H9 (cell line): ENCODE results near the gene COASY. TPM values are rescaled to one million over a fixed set of nuclear protein-coding genes. Genes with fewer than 3 reads are reported as not detected.

ENCODE experiments used
- DNase-seq: peaks from one replicate; pipeline ENCODE4 v3.0.0-alpha.2; 2017
- H2AFZ ChIP-seq: one replicate; pipeline ENCODE4 v1.6.1; 2013; ENCODE audit warnings: mild to moderate bottlenecking, low read length, control low read depth, moderate library complexity
- H2AK5ac ChIP-seq: 2 replicates; pipeline ENCODE4 v1.6.1; 2013; ENCODE audit warnings: low read length, control low read depth, mixed read lengths; ENCODE audit not compliant: insufficient read length
- H2BK120ac ChIP-seq: one replicate; pipeline ENCODE4 v1.6.1; 2013; ENCODE audit warnings: low read depth, mild to moderate bottlenecking, low read length, control low read depth, inconsistent platforms; ENCODE audit not compliant: poor library complexity, severe bottlenecking
- H2BK12ac ChIP-seq: 2 replicates; pipeline ENCODE4 v1.6.1; 2013; ENCODE audit warnings: low read length, control low read depth, mixed read lengths, low read depth; ENCODE audit not compliant: insufficient read length
- H2BK15ac ChIP-seq: 2 replicates; pipeline ENCODE4 v1.6.1; 2013; ENCODE audit warnings: low read depth, low read length, control low read depth
- H2BK20ac ChIP-seq: one replicate; pipeline ENCODE4 v1.6.1; 2013; ENCODE audit warnings: low read depth, mild to moderate bottlenecking, low read length, control low read depth, inconsistent platforms; ENCODE audit not compliant: poor library complexity, severe bottlenecking
- H2BK5ac ChIP-seq: 2 replicates; pipeline ENCODE4 v1.6.1; 2013; ENCODE audit warnings: low read length, control low read depth, mixed read lengths; ENCODE audit not compliant: insufficient read length
- H3K14ac ChIP-seq: 2 replicates; pipeline ENCODE4 v1.6.1; 2013; ENCODE audit warnings: low read length, control low read depth; ENCODE audit not compliant: insufficient read depth
- H3K18ac ChIP-seq: 2 replicates; pipeline ENCODE4 v1.6.1; 2013; ENCODE audit warnings: low read depth, mild to moderate bottlenecking, mixed read lengths, low read length, control low read depth; ENCODE audit not compliant: insufficient read length
- H3K23ac ChIP-seq: 2 replicates; pipeline ENCODE4 v1.6.1; 2013; ENCODE audit warnings: low read length, control low read depth, mixed read lengths, low read depth; ENCODE audit not compliant: insufficient read length
- H3K23me2 ChIP-seq: 2 replicates; pipeline ENCODE4 v1.6.1; 2013; ENCODE audit warnings: low read depth, mild to moderate bottlenecking, mixed read lengths, low read length, control low read depth; ENCODE audit not compliant: insufficient read length, poor library complexity, severe bottlenecking
- H3K27ac ChIP-seq: 2 replicates; pipeline ENCODE4 v1.5.1; 2013; ENCODE audit warnings: low read length, control low read depth, mixed read lengths, low read depth; ENCODE audit not compliant: insufficient read length
- H3K27me3 ChIP-seq: 2 replicates; pipeline ENCODE4 v1.6.1; 2013; ENCODE audit warnings: low read length, control low read depth, inconsistent platforms; ENCODE audit not compliant: insufficient read depth
- H3K4ac ChIP-seq: 2 replicates; pipeline ENCODE4 v1.6.1; 2013; ENCODE audit warnings: low read depth, mild to moderate bottlenecking, control low read depth, inconsistent platforms, low read length, moderate library complexity
- H3K4me1 ChIP-seq: 2 replicates; pipeline ENCODE4 v1.6.1; 2013; ENCODE audit warnings: low read length, control low read depth, inconsistent platforms; ENCODE audit not compliant: insufficient read depth
- H3K4me2 ChIP-seq: 2 replicates; pipeline ENCODE4 v1.6.1; 2013; ENCODE audit warnings: low read length, control low read depth, mixed read lengths; ENCODE audit not compliant: insufficient read length, insufficient read depth
- H3K56ac ChIP-seq: 2 replicates; pipeline ENCODE4 v1.6.1; 2013; ENCODE audit warnings: low read depth, mild to moderate bottlenecking, mixed read lengths, low read length, control low read depth; ENCODE audit not compliant: insufficient read length
- H3K79me1 ChIP-seq: 2 replicates; pipeline ENCODE4 v1.6.1; 2013; ENCODE audit warnings: low read depth, mild to moderate bottlenecking, moderate library complexity, low read length, control low read depth, inconsistent platforms; ENCODE audit not compliant: insufficient read depth, poor library complexity, severe bottlenecking
- H3K79me2 ChIP-seq: 2 replicates; pipeline ENCODE4 v1.6.1; 2013; ENCODE audit warnings: low read length, control low read depth, inconsistent platforms; ENCODE audit not compliant: insufficient read depth
- H3K9ac ChIP-seq: 2 replicates; pipeline ENCODE4 v1.6.1; 2013; ENCODE audit warnings: low read length, control low read depth, mixed read lengths; ENCODE audit not compliant: insufficient read length; ENCODE audit errors: extremely low read depth
- H3K9me3 ChIP-seq: one replicate; pipeline ENCODE4 v1.6.1; 2013; ENCODE audit warnings: low read depth, low read length, inconsistent platforms; ENCODE audit not compliant: control insufficient read depth
- H3T11ph ChIP-seq: one replicate; pipeline ENCODE4 v1.6.1; 2013; ENCODE audit warnings: mild to moderate bottlenecking, low read length, control low read depth, inconsistent platforms
- H4K20me1 ChIP-seq: one replicate; pipeline ENCODE4 v1.6.1; 2013; ENCODE audit not compliant: control insufficient read depth, insufficient read length, insufficient read depth
- H4K5ac ChIP-seq: 2 replicates; pipeline ENCODE4 v1.6.1; 2013; ENCODE audit warnings: low read depth, mild to moderate bottlenecking, mixed read lengths, low read length, control low read depth; ENCODE audit not compliant: insufficient read length
- H4K8ac ChIP-seq: replicated peaks from 2 replicates; pipeline ENCODE4 v1.6.1; 2013; ENCODE audit warnings: low read length, control low read depth, mixed read lengths, low read depth; ENCODE audit not compliant: insufficient read length
- H4K91ac ChIP-seq: 2 replicates; pipeline ENCODE4 v1.6.1; 2013; ENCODE audit warnings: low read depth, mild to moderate bottlenecking, moderate library complexity, mixed read lengths, low read length, control low read depth; ENCODE audit not compliant: insufficient read length
- H3K27ac Mint-ChIP-seq, 3 experiments: 2 replicates in 2 of 3; 3 replicates in 1 of 3; pipeline ENCODE4 v1.8.0; 2020 to 2021; ENCODE audit warnings: mixed read lengths in 3 of 3, mild to moderate bottlenecking in 1 of 3, moderate library complexity in 1 of 3
- H3K27me3 Mint-ChIP-seq: 2 replicates; pipeline ENCODE4 v1.8.0; 2021; ENCODE audit warnings: low read depth, mild to moderate bottlenecking, moderate library complexity, mixed read lengths
- H3K36me3 Mint-ChIP-seq, 3 experiments: 2 replicates in 2 of 3; 3 replicates in 1 of 3; pipeline ENCODE4 v1.8.0; 2020 to 2021; ENCODE audit warnings: low read depth in 3 of 3, mixed read lengths in 3 of 3; ENCODE audit not compliant: insufficient read depth in 1 of 3
- H3K4me1 Mint-ChIP-seq, 2 experiments: 2 replicates each; pipeline ENCODE4 v1.8.0; 2020; ENCODE audit warnings: mixed read lengths in 2 of 2
- H3K4me3 Mint-ChIP-seq, 2 experiments: 2 replicates in 1 of 2; 3 replicates in 1 of 2; pipeline ENCODE4 v1.8.0; 2020 to 2021; ENCODE audit warnings: mild to moderate bottlenecking in 2 of 2, mixed read lengths in 2 of 2, moderate library complexity in 1 of 2
- H3K9me3 Mint-ChIP-seq, 2 experiments: 2 replicates in 1 of 2; 3 replicates in 1 of 2; pipeline ENCODE4 v1.8.0; 2020; ENCODE audit warnings: mild to moderate bottlenecking in 2 of 2, mixed read lengths in 2 of 2, moderate library complexity in 1 of 2
- WGBS: extraction: QIAGEN DNeasy Blood & Tissue Kit; methylation state at CpG from one replicate; pipeline ENCODE4 v1.1.7; 2013; ENCODE audit warnings: missing lambda C conversion rate, low lambda C conversion rate, mixed read lengths; ENCODE audit not compliant: insufficient read length; ENCODE audit errors: extremely low coverage; 5-methylcytosine and 5-hydroxymethylcytosine counted together
- total RNA-seq: library from RNA; stranded (reverse); gene quantifications from 2 replicates; pipeline ENCODE4 v1.2.1, GENCODE V29; 2021
- TF ChIP-seq, protein P1 (sequence below): fragments of 200-600 bp; sonication (generic); conservative IDR thresholded peaks from 3 replicates; pipeline ENCODE4 v1.8.0; 2021; ENCODE audit warnings: antibody characterized with exemption, mild to moderate bottlenecking

The COASY gene
- total RNA-seq, 1 experiment from 2014 or later = 84.1 TPM

DNA sequence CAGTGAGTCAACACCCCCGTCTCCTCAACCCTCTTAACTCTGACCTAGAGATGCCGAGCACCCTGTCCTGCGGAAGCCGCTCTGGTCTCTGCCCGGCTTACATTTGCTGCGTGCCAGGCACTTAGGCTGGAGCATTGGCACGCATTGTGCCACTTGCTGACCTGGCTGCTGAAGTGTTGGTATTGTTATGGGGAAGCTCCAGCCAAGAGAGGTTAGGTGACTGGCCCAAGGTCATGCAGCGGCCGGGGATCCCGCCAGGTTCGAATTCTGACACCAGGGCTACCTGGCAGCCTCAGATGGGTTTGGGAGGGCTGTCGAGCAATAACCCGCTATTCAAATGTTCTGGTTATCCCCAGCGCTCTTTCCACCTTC is 14.3 kb upstream of the COASY start:
- no peak overlapping the region for H3K23ac ChIP-seq
- Mint-ChIP-seq H3K4me3 (peak overlapping the region; percentile 56 to 63; a peak in 3 of 5 replicates), H3K4me1 (peaks cover 4 to 15% of the 10 kb centered on the region in 2 experiments; a peak in 3 of 4 replicates), H3K9me3 (no peaks in the 10 kb centered on the region), H3K27me3 (peaks cover 9% of the 10 kb centered on the region; the same call in 1 of the 2 replicates), H3K27ac (no peak overlapping the region; a peak in 1 of 7 replicates), H3K36me3 (peaks cover 2 to 10% (median 4%) of the 10 kb centered on the region in 3 experiments; a peak in 4 of 7 replicates)
- no peak overlapping the region for H4K5ac ChIP-seq
- H4K20me1 ChIP-seq = no peaks in the 10 kb centered on the region
- TF ChIP-seq, protein P1, sequence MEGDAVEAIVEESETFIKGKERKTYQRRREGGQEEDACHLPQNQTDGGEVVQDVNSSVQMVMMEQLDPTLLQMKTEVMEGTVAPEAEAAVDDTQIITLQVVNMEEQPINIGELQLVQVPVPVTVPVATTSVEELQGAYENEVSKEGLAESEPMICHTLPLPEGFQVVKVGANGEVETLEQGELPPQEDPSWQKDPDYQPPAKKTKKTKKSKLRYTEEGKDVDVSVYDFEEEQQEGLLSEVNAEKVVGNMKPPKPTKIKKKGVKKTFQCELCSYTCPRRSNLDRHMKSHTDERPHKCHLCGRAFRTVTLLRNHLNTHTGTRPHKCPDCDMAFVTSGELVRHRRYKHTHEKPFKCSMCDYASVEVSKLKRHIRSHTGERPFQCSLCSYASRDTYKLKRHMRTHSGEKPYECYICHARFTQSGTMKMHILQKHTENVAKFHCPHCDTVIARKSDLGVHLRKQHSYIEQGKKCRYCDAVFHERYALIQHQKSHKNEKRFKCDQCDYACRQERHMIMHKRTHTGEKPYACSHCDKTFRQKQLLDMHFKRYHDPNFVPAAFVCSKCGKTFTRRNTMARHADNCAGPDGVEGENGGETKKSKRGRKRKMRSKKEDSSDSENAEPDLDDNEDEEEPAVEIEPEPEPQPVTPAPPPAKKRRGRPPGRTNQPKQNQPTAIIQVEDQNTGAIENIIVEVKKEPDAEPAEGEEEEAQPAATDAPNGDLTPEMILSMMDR = no peak
- no peaks in the 10 kb centered on the region for H3K9me3 ChIP-seq
- H2BK12ac ChIP-seq = no peak overlapping the region
- no peak overlapping the region for H3K18ac ChIP-seq
- WGBS = no CpG with 5 or more reads among the region's 14 CpGs
- H3K56ac ChIP-seq = no peak overlapping the region
- peaks cover 13% of the 10 kb centered on the region for H3K23me2 ChIP-seq
- no peak overlapping the region for H3K9ac ChIP-seq
- H2AK5ac ChIP-seq = no peak overlapping the region
- no peak overlapping the region for H2AFZ ChIP-seq
- no peak for DNase-seq
- H3K4me2 ChIP-seq = peak overlapping the region; percentile 49
- no peak overlapping the region for H3K4ac ChIP-seq
- H3T11ph ChIP-seq = no peak overlapping the region
- no peak overlapping the region for H4K91ac ChIP-seq
- H3K4me1 ChIP-seq = no peaks in the 10 kb centered on the region
- H2BK120ac ChIP-seq = no peak overlapping the region
- no peak overlapping the region for H3K27ac ChIP-seq
- no peaks in the 10 kb centered on the region for H3K79me2 ChIP-seq
- no peaks in the 10 kb centered on the region for H3K79me1 ChIP-seq
- no peak overlapping the region for H2BK5ac ChIP-seq
- H3K14ac ChIP-seq = no peak overlapping the region
- H2BK15ac ChIP-seq = no peak overlapping the region; the same call in 1 of the 2 replicates
- H4K8ac ChIP-seq = no peak overlapping the region
- H3K27me3 ChIP-seq = no peaks in the 10 kb centered on the region
- no peak overlapping the region for H2BK20ac ChIP-seq
